ENCODE measurements around the gene MRPL47. TPM values are rescaled to one million over a fixed set of nuclear protein-coding genes. Genes with fewer than 3 reads are reported as not detected.

The MRPL47 gene
- total and polyA plus RNA-seq, 2 of the 13 experiments (the other 11 are each of a cell fraction or from before 2014, with no cell fraction given): 36.1 to 83.8 TPM

DNA sequence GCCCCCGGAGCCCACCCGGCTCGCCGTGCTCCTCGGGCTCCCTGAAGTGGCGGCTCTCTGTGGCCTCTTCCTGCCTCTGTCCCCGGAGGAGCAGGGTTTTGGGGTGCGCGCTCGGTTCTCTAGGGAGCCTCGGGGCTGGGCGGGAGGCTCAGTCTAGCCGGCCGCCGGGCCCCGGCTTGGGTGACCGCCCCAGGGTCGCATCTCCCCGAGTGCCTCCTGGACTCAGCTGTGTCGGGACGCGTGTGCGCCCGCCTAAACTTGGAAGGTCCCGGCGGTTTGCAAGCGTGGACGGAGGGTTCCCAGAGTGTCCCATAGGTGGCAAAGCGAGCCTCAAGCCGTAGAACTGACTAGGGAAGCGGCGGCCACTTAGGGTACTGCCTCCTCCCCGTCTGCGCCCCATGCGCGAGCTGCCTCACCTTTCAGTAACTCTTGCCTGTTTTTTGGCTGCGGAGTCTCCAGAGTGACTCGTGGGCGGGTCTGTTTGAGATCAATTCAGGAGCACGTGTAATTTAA lies 41.1 kb downstream of the MRPL47 start:
- H3K9me3 ChIP-seq (ENCODE audit: low read length): no peaks in the 10 kb centered on the region
- POLR2A ChIA-PET: interaction anchor here (0.8 to 1.9 kb wide), 6 partner anchors 15 to 415 kb away, joined by 3 to 19 read pairs (median 6); partner anchors contain the start of genes MRPL47, NDUFB5, PIK3CA and ZNF639
- H4K20me1 ChIP-seq (ENCODE audit: insufficient read depth, low read length): no peaks in the 10 kb centered on the region
- H2AFZ ChIP-seq (ENCODE audit: low read length): peak overlapping the region; percentile 64
- BruUV-seq (replicated peaks): no TSS peak
- peaks cover 23% of the 10 kb centered on the region for H3K4me1 ChIP-seq (ENCODE audit: insufficient read depth, low read length)
- peaks cover 41% of the 10 kb centered on the region for H3K79me2 ChIP-seq (ENCODE audit: insufficient read depth, low read length)
- H3K4me2 ChIP-seq (ENCODE audit: low read depth, low read length): peak overlapping the region; percentile 77
- peak overlapping the region; percentile 87 to 97 (median 91) for H3K4me3 ChIP-seq (replicated peaks in 1 of 3; ENCODE audit: insufficient read depth in 1 of 3, low read depth in 2 of 3, low read length in 3 of 3)
- ATAC-seq (peak; percentile 91), DNase-seq (ENCODE audit: low spot score) (peak; percentile 70), FAIRE-seq (peak; percentile 50)
- in situ Hi-C loops (cut with HindIII; ENCODE audit: extremely low pct_ligation_motif_present, low pct_unique_long_range_greater_than_20kb): loop anchor here (25.0 kb wide), 1 partner anchor 426 kb away; the partner anchor contains the start of gene PIK3CA
- no peaks in the 10 kb centered on the region for H3K36me3 ChIP-seq (replicated peaks in 1 of 2; ENCODE audit: control insufficient read depth in 1 of 2, insufficient read depth in 2 of 2, low read length in 2 of 2)
- H3K27me3 ChIP-seq (ENCODE audit: control insufficient read depth in 1 of 2, insufficient read depth in 2 of 2, low read length in 2 of 2): no peaks in the 10 kb centered on the region
- peak overlapping the region; percentile 88 for H3K9ac ChIP-seq (ENCODE audit: insufficient read depth, low read depth, low read length)
- CTCF ChIA-PET (ENCODE audit: low intra/inter-chr PET ratio, low total read pairs): no interaction called here
- peak overlapping the region; percentile 94 for H3K27ac ChIP-seq (ENCODE audit: extremely low read length, insufficient read depth, low read length)
- WGBS (ENCODE audit: low lambda C conversion rate): 0% methylated on average over 6 of the region's 40 CpGs
- intact Hi-C loops (cut with micrococcal nuclease; ENCODE audit: unreplicated experiment): loop anchor here (2.0 kb wide), 1 partner anchor 41 kb away; the partner anchor contains the start of genes MRPL47 and NDUFB5
- TF ChIP-seq ZNF589 (CRISPR knock-in tag; conservative IDR thresholded peaks at IDR 0.05) (no peak), ZNF121 (CRISPR knock-in tag; IDR thresholded peaks at IDR 0.05) (no peak), PRDM10 (CRISPR knock-in tag; IDR thresholded peaks at IDR 0.05; ENCODE audit: low read depth) (0 out of 2 replicates have a peak, but pooled peaks have one; percentile 11), GATAD1 (CRISPR knock-in tag; IDR thresholded peaks at IDR 0.05) (no peak), REPIN1 (CRISPR knock-in tag; IDR thresholded peaks at IDR 0.05; ENCODE audit: borderline replicate concordance, low read depth) (0 out of 2 replicates have a peak, but pooled peaks have one; percentile 17), ZXDC (CRISPR knock-in tag; IDR thresholded peaks at IDR 0.05) (peak; percentile 56; the same call in 1 of the 2 replicates), ZNF619 (CRISPR knock-in tag; IDR thresholded peaks at IDR 0.05) (peak; percentile 58; the same call in 1 of the 2 replicates), ZZZ3 (CRISPR knock-in tag; IDR thresholded peaks at IDR 0.05; ENCODE audit: borderline replicate concordance) (no peak), SIN3B (IDR thresholded peaks at IDR 0.05; ENCODE audit: low read length) (0 out of 2 replicates have a peak, but pooled peaks have one; percentile 17), NONO (IDR thresholded peaks at IDR 0.05) (no peak), NONO (CRISPR knock-in tag; conservative IDR thresholded peaks at IDR 0.05) (0 out of 2 replicates have a peak, but pooled peaks have one; percentile 41), ZNF777 (CRISPR knock-in tag; IDR thresholded peaks at IDR 0.05) (0 out of 2 replicates have a peak, but pooled peaks have one; percentile 15), DNMT1 (CRISPR knock-in tag; IDR thresholded peaks at IDR 0.05) (no peak), POLR2A (IDR thresholded peaks at IDR 0.05; ENCODE audit: insufficient read depth in 1 of 2, low read depth in 2 of 2, low read length in 2 of 2) (peak in 1 of 2 experiments; percentile 26; a peak in 1 of 4 replicates), ZNF546 (CRISPR knock-in tag; conservative IDR thresholded peaks at IDR 0.05) (0 out of 2 replicates have a peak, but pooled peaks have one; percentile 49)
- TF ChIP-seq, protein P1, sequence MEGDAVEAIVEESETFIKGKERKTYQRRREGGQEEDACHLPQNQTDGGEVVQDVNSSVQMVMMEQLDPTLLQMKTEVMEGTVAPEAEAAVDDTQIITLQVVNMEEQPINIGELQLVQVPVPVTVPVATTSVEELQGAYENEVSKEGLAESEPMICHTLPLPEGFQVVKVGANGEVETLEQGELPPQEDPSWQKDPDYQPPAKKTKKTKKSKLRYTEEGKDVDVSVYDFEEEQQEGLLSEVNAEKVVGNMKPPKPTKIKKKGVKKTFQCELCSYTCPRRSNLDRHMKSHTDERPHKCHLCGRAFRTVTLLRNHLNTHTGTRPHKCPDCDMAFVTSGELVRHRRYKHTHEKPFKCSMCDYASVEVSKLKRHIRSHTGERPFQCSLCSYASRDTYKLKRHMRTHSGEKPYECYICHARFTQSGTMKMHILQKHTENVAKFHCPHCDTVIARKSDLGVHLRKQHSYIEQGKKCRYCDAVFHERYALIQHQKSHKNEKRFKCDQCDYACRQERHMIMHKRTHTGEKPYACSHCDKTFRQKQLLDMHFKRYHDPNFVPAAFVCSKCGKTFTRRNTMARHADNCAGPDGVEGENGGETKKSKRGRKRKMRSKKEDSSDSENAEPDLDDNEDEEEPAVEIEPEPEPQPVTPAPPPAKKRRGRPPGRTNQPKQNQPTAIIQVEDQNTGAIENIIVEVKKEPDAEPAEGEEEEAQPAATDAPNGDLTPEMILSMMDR (CRISPR knock-in tag; IDR thresholded peaks at IDR 0.05): peak; percentile 36
